Measurements from ENCODE around the gene DAZL. TPM values are rescaled to one million over a fixed set of nuclear protein-coding genes. Genes with fewer than 3 reads are reported as not detected.

DAZL gene
- total RNA-seq, 6 donors from 2014 or later: not detected

- no peak overlapping the region for H3K27ac ChIP-seq
- H3K4me1 ChIP-seq: peaks cover 0 to 12% (median 4%) of the 10 kb centered on the region in 4 donors
- no peak for TF ChIP-seq CTCF (IDR thresholded peaks at IDR 0.05)
- ATAC-seq (ENCODE audit: low FRiP score in 2 of 2) (no peak), DNase-seq (no peak)
- no peaks in the 10 kb centered on the region for H3K27me3 ChIP-seq
- H3K4me3 ChIP-seq: no peak overlapping the region
- H3K36me3 ChIP-seq: no peaks in the 10 kb centered on the region
- no peaks in the 10 kb centered on the region for H3K9me3 ChIP-seq
- WGBS, 2 donors: 77% methylated on average over 6 of the region's 6 CpGs
These were observed 61.9 kb downstream of the DAZL start for GRCh38 chr3:16543242-16543864.

- ATAC-seq (ENCODE audit: low FRiP score in 2 of 2): no peak
- 62 to 84% methylated on average over 4 of the region's 4 CpGs for WGBS, 2 donors
- no peaks in the 10 kb centered on the region for H3K9me3 ChIP-seq
These were observed 66.7 kb downstream of the DAZL start for GRCh38 chr3:16538507-16538906.

GRCh38 chr3:16536996-16537395 is 68.2 kb downstream of the DAZL start:
- ATAC-seq (ENCODE audit: low FRiP score in 2 of 2) (no peak), DNase-seq (no peak)
- Histone ChIP-seq H3K36me3 (no peaks in the 10 kb centered on the region), H3K4me1 (peaks cover 0 to 4% (median 0%) of the 10 kb centered on the region in 4 donors), H3K27ac (no peak overlapping the region), H3K9me3 (no peaks in the 10 kb centered on the region), H3K4me3 (no peak overlapping the region), H3K27me3 (no peaks in the 10 kb centered on the region)
- no peak for TF ChIP-seq POLR2A (IDR thresholded peaks at IDR 0.05)
- WGBS, 2 donors: 82 to 90% methylated on average over 3 of the region's 3 CpGs

More at GRCh38 chr3:16538507-16538906, 66.7 kb downstream of the DAZL start:
- H3K36me3 ChIP-seq: no peaks in the 10 kb centered on the region
- H3K27me3 ChIP-seq: no peaks in the 10 kb centered on the region
- H3K27ac ChIP-seq: no peak overlapping the region
- peaks cover 0 to 4% (median 0%) of the 10 kb centered on the region in 4 donors for H3K4me1 ChIP-seq
- no peak for DNase-seq
- no peak overlapping the region for H3K4me3 ChIP-seq
- TF ChIP-seq POLR2AphosphoS5 (IDR thresholded peaks at IDR 0.05): no peak
- TF ChIP-seq EP300 (IDR thresholded peaks at IDR 0.05): no peak
- TF ChIP-seq CTCF (IDR thresholded peaks at IDR 0.05): no peak
- no peak for TF ChIP-seq POLR2A (IDR thresholded peaks at IDR 0.05)

Other genes starting within 250 kb of the DAZL start
- 100 to 1,000 TPM in 2 of 6 donors, 10 to 100 TPM in 4; 62.1 to 121 (median 76.1) TPM for gene RFTN1, start 91.7 kb downstream of the DAZL start, total RNA-seq

Data from upper lobe of left lung (tissue), 6 donors.